Measurements from ENCODE around the gene RTN4RL1. TPM values are rescaled to one million over a fixed set of nuclear protein-coding genes. Genes with fewer than 3 reads are reported as not detected.

The RTN4RL1 gene
- total RNA-seq, 1 experiment from 2014 or later, result 0.80 TPM

GRCh38 chr17:2028737-2029136 lies 3.6 kb upstream of the RTN4RL1 start:
- Histone ChIP-seq H3K27ac (ENCODE audit: low read length) (no peak overlapping the region), H3K4me3 (ENCODE audit: low read depth in 2 of 2, low read length in 2 of 2) (no peak overlapping the region), H3K9me3 (ENCODE audit: control insufficient read depth, insufficient read depth, low read depth, low read length) (no peaks in the 10 kb centered on the region), H3K4me1 (ENCODE audit: control insufficient read depth, insufficient read depth, low read length) (peaks cover 3% of the 10 kb centered on the region; the same call in 1 of the 2 replicates), H3K27me3 (ENCODE audit: control insufficient read depth, insufficient read depth, low read length) (no peaks in the 10 kb centered on the region; the same call in 1 of the 2 replicates), H3K36me3 (ENCODE audit: control insufficient read depth, insufficient read depth, low read length) (no peaks in the 10 kb centered on the region; the same call in 1 of the 2 replicates)
- intact Hi-C loops (cut with micrococcal nuclease; ENCODE audit: unreplicated experiment) (loop anchor here (2.0 kb wide), 1 partner anchor 120 kb away; no protein-coding TSS in a partner anchor), in situ Hi-C loops (cut with HindIII; ENCODE audit: low pct_unique_long_range_greater_than_20kb, low sequenced_read_pairs) (no loop called here)
- ChIA-PET CTCF (no interaction called here), POLR2A (no interaction called here)
- TF ChIP-seq, protein P1, sequence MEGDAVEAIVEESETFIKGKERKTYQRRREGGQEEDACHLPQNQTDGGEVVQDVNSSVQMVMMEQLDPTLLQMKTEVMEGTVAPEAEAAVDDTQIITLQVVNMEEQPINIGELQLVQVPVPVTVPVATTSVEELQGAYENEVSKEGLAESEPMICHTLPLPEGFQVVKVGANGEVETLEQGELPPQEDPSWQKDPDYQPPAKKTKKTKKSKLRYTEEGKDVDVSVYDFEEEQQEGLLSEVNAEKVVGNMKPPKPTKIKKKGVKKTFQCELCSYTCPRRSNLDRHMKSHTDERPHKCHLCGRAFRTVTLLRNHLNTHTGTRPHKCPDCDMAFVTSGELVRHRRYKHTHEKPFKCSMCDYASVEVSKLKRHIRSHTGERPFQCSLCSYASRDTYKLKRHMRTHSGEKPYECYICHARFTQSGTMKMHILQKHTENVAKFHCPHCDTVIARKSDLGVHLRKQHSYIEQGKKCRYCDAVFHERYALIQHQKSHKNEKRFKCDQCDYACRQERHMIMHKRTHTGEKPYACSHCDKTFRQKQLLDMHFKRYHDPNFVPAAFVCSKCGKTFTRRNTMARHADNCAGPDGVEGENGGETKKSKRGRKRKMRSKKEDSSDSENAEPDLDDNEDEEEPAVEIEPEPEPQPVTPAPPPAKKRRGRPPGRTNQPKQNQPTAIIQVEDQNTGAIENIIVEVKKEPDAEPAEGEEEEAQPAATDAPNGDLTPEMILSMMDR (IDR thresholded peaks at IDR 0.05), result no peak
- TF ChIP-seq POLR2AphosphoS5 (IDR thresholded peaks at IDR 0.05; ENCODE audit: low read depth, low read length) (no peak), REST (IDR thresholded peaks at IDR 0.05; ENCODE audit: insufficient read depth in 1 of 2, low read depth in 2 of 2, low read length in 1 of 2) (no peak), TCF7L2 (IDR thresholded peaks at IDR 0.05; ENCODE audit: low read depth, low read length) (no peak), SIN3A (IDR thresholded peaks at IDR 0.05; ENCODE audit: borderline replicate concordance, insufficient read depth, low read depth, low read length) (no peak)
- no peak for ATAC-seq
- no peak for DNase-seq (ENCODE audit: low read depth, low spot score)
- BruUV-seq (replicated peaks), result no TSS peak

DNA sequence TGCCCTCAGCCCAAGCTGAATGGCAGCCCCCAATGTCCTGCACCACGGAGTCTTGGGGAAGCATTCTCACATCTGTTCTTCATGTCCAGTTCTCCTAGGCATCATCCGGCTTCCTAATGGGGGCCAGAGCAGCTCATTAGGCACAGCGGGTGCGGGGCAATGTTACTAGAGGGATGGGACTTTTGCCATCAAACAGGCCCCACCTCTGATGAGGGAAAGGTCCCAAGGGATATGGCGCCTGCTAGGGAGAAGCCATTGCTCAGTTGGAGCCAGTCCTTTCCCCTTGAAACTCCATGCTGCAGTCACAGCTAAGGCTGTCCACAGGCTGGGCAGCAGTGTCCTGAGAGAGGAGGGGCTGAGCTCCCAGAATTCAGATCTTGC lies 3.1 kb upstream of the RTN4RL1 start:
- Histone ChIP-seq H3K36me3 (ENCODE audit: control insufficient read depth, insufficient read depth, low read length) (no peaks in the 10 kb centered on the region; the same call in 1 of the 2 replicates), H3K27ac (ENCODE audit: low read length) (no peak overlapping the region), H3K27me3 (ENCODE audit: control insufficient read depth, insufficient read depth, low read length) (no peaks in the 10 kb centered on the region; the same call in 1 of the 2 replicates), H3K4me3 (ENCODE audit: low read depth in 2 of 2, low read length in 2 of 2) (no peak overlapping the region), H3K9me3 (ENCODE audit: control insufficient read depth, insufficient read depth, low read depth, low read length) (no peaks in the 10 kb centered on the region), H3K4me1 (ENCODE audit: control insufficient read depth, insufficient read depth, low read length) (peaks cover 3% of the 10 kb centered on the region; the same call in 1 of the 2 replicates)
- no peak for ATAC-seq
- ChIA-PET POLR2A (no interaction called here), CTCF (no interaction called here)
- DNase-seq (ENCODE audit: low read depth, low spot score), result no peak
- in situ Hi-C loops (cut with HindIII; ENCODE audit: low pct_unique_long_range_greater_than_20kb, low sequenced_read_pairs), result no loop called here
- TF ChIP-seq TCF7L2 (IDR thresholded peaks at IDR 0.05; ENCODE audit: low read depth, low read length) (no peak), SIN3A (IDR thresholded peaks at IDR 0.05; ENCODE audit: borderline replicate concordance, insufficient read depth, low read depth, low read length) (no peak), POLR2AphosphoS5 (IDR thresholded peaks at IDR 0.05; ENCODE audit: low read depth, low read length) (no peak), REST (IDR thresholded peaks at IDR 0.05; ENCODE audit: insufficient read depth in 1 of 2, low read depth in 2 of 2, low read length in 1 of 2) (no peak)
- TF ChIP-seq, protein P1 (IDR thresholded peaks at IDR 0.05), result no peak
- intact Hi-C loops (cut with micrococcal nuclease; ENCODE audit: unreplicated experiment), result loop anchor here (2.0 kb wide), 1 partner anchor 119 kb away; no protein-coding TSS in a partner anchor
- no TSS peak for BruUV-seq (replicated peaks)

Measured in Panc1 (cell line).